H9 (cell line): ENCODE measurements around the gene KBTBD12. TPM values are rescaled to one million over a fixed set of nuclear protein-coding genes. Genes with fewer than 3 reads are reported as not detected.

ENCODE experiments used
- DNase-seq: peaks from one replicate; pipeline ENCODE4 v3.0.0-alpha.2; 2017
- H2AFZ ChIP-seq: one replicate; pipeline ENCODE4 v1.6.1; 2013; ENCODE audit warnings: mild to moderate bottlenecking, low read length, control low read depth, moderate library complexity
- H2AK5ac ChIP-seq: 2 replicates; pipeline ENCODE4 v1.6.1; 2013; ENCODE audit warnings: low read length, control low read depth, mixed read lengths; ENCODE audit not compliant: insufficient read length
- H2BK120ac ChIP-seq: one replicate; pipeline ENCODE4 v1.6.1; 2013; ENCODE audit warnings: low read depth, mild to moderate bottlenecking, low read length, control low read depth, inconsistent platforms; ENCODE audit not compliant: poor library complexity, severe bottlenecking
- H2BK12ac ChIP-seq: 2 replicates; pipeline ENCODE4 v1.6.1; 2013; ENCODE audit warnings: low read length, control low read depth, mixed read lengths, low read depth; ENCODE audit not compliant: insufficient read length
- H2BK15ac ChIP-seq: 2 replicates; pipeline ENCODE4 v1.6.1; 2013; ENCODE audit warnings: low read depth, low read length, control low read depth
- H2BK20ac ChIP-seq: one replicate; pipeline ENCODE4 v1.6.1; 2013; ENCODE audit warnings: low read depth, mild to moderate bottlenecking, low read length, control low read depth, inconsistent platforms; ENCODE audit not compliant: poor library complexity, severe bottlenecking
- H2BK5ac ChIP-seq: 2 replicates; pipeline ENCODE4 v1.6.1; 2013; ENCODE audit warnings: low read length, control low read depth, mixed read lengths; ENCODE audit not compliant: insufficient read length
- H3K14ac ChIP-seq: 2 replicates; pipeline ENCODE4 v1.6.1; 2013; ENCODE audit warnings: low read length, control low read depth; ENCODE audit not compliant: insufficient read depth
- H3K18ac ChIP-seq: 2 replicates; pipeline ENCODE4 v1.6.1; 2013; ENCODE audit warnings: low read depth, mild to moderate bottlenecking, mixed read lengths, low read length, control low read depth; ENCODE audit not compliant: insufficient read length
- H3K23ac ChIP-seq: 2 replicates; pipeline ENCODE4 v1.6.1; 2013; ENCODE audit warnings: low read length, control low read depth, mixed read lengths, low read depth; ENCODE audit not compliant: insufficient read length
- H3K23me2 ChIP-seq: 2 replicates; pipeline ENCODE4 v1.6.1; 2013; ENCODE audit warnings: low read depth, mild to moderate bottlenecking, mixed read lengths, low read length, control low read depth; ENCODE audit not compliant: insufficient read length, poor library complexity, severe bottlenecking
- H3K27ac ChIP-seq: 2 replicates; pipeline ENCODE4 v1.5.1; 2013; ENCODE audit warnings: low read length, control low read depth, mixed read lengths, low read depth; ENCODE audit not compliant: insufficient read length
- H3K27me3 ChIP-seq: 2 replicates; pipeline ENCODE4 v1.6.1; 2013; ENCODE audit warnings: low read length, control low read depth, inconsistent platforms; ENCODE audit not compliant: insufficient read depth
- H3K4ac ChIP-seq: 2 replicates; pipeline ENCODE4 v1.6.1; 2013; ENCODE audit warnings: low read depth, mild to moderate bottlenecking, control low read depth, inconsistent platforms, low read length, moderate library complexity
- H3K4me1 ChIP-seq: 2 replicates; pipeline ENCODE4 v1.6.1; 2013; ENCODE audit warnings: low read length, control low read depth, inconsistent platforms; ENCODE audit not compliant: insufficient read depth
- H3K4me2 ChIP-seq: 2 replicates; pipeline ENCODE4 v1.6.1; 2013; ENCODE audit warnings: low read length, control low read depth, mixed read lengths; ENCODE audit not compliant: insufficient read length, insufficient read depth
- H3K56ac ChIP-seq: 2 replicates; pipeline ENCODE4 v1.6.1; 2013; ENCODE audit warnings: low read depth, mild to moderate bottlenecking, mixed read lengths, low read length, control low read depth; ENCODE audit not compliant: insufficient read length
- H3K79me1 ChIP-seq: 2 replicates; pipeline ENCODE4 v1.6.1; 2013; ENCODE audit warnings: low read depth, mild to moderate bottlenecking, moderate library complexity, low read length, control low read depth, inconsistent platforms; ENCODE audit not compliant: insufficient read depth, poor library complexity, severe bottlenecking
- H3K79me2 ChIP-seq: 2 replicates; pipeline ENCODE4 v1.6.1; 2013; ENCODE audit warnings: low read length, control low read depth, inconsistent platforms; ENCODE audit not compliant: insufficient read depth
- H3K9ac ChIP-seq: 2 replicates; pipeline ENCODE4 v1.6.1; 2013; ENCODE audit warnings: low read length, control low read depth, mixed read lengths; ENCODE audit not compliant: insufficient read length; ENCODE audit errors: extremely low read depth
- H3K9me3 ChIP-seq: one replicate; pipeline ENCODE4 v1.6.1; 2013; ENCODE audit warnings: low read depth, low read length, inconsistent platforms; ENCODE audit not compliant: control insufficient read depth
- H3T11ph ChIP-seq: one replicate; pipeline ENCODE4 v1.6.1; 2013; ENCODE audit warnings: mild to moderate bottlenecking, low read length, control low read depth, inconsistent platforms
- H4K20me1 ChIP-seq: one replicate; pipeline ENCODE4 v1.6.1; 2013; ENCODE audit not compliant: control insufficient read depth, insufficient read length, insufficient read depth
- H4K5ac ChIP-seq: 2 replicates; pipeline ENCODE4 v1.6.1; 2013; ENCODE audit warnings: low read depth, mild to moderate bottlenecking, mixed read lengths, low read length, control low read depth; ENCODE audit not compliant: insufficient read length
- H4K8ac ChIP-seq: replicated peaks from 2 replicates; pipeline ENCODE4 v1.6.1; 2013; ENCODE audit warnings: low read length, control low read depth, mixed read lengths, low read depth; ENCODE audit not compliant: insufficient read length
- H4K91ac ChIP-seq: 2 replicates; pipeline ENCODE4 v1.6.1; 2013; ENCODE audit warnings: low read depth, mild to moderate bottlenecking, moderate library complexity, mixed read lengths, low read length, control low read depth; ENCODE audit not compliant: insufficient read length
- H3K27ac Mint-ChIP-seq, 3 experiments: 2 replicates in 2 of 3; 3 replicates in 1 of 3; pipeline ENCODE4 v1.8.0; 2020 to 2021; ENCODE audit warnings: mixed read lengths in 3 of 3, mild to moderate bottlenecking in 1 of 3, moderate library complexity in 1 of 3
- H3K27me3 Mint-ChIP-seq: 2 replicates; pipeline ENCODE4 v1.8.0; 2021; ENCODE audit warnings: low read depth, mild to moderate bottlenecking, moderate library complexity, mixed read lengths
- H3K36me3 Mint-ChIP-seq, 3 experiments: 2 replicates in 2 of 3; 3 replicates in 1 of 3; pipeline ENCODE4 v1.8.0; 2020 to 2021; ENCODE audit warnings: low read depth in 3 of 3, mixed read lengths in 3 of 3; ENCODE audit not compliant: insufficient read depth in 1 of 3
- H3K4me1 Mint-ChIP-seq, 2 experiments: 2 replicates each; pipeline ENCODE4 v1.8.0; 2020; ENCODE audit warnings: mixed read lengths in 2 of 2
- H3K4me3 Mint-ChIP-seq, 2 experiments: 2 replicates in 1 of 2; 3 replicates in 1 of 2; pipeline ENCODE4 v1.8.0; 2020 to 2021; ENCODE audit warnings: mild to moderate bottlenecking in 2 of 2, mixed read lengths in 2 of 2, moderate library complexity in 1 of 2
- H3K9me3 Mint-ChIP-seq, 2 experiments: 2 replicates in 1 of 2; 3 replicates in 1 of 2; pipeline ENCODE4 v1.8.0; 2020; ENCODE audit warnings: mild to moderate bottlenecking in 2 of 2, mixed read lengths in 2 of 2, moderate library complexity in 1 of 2
- CTCF ChIP-seq: fragments of 200-600 bp; sonication (generic); conservative IDR thresholded peaks from 3 replicates; pipeline ENCODE4 v1.8.0; 2021; ENCODE audit warnings: antibody characterized with exemption, mild to moderate bottlenecking
- total RNA-seq: library from RNA; stranded (reverse); gene quantifications from 2 replicates; pipeline ENCODE4 v1.2.1, GENCODE V29; 2021

Gene KBTBD12
- total RNA-seq, 1 experiment from 2014 or later, result not detected

GRCh38 chr3:127981097-127981496 lies 66.1 kb downstream of the KBTBD12 start:
- Histone ChIP-seq H3K79me2 (no peaks in the 10 kb centered on the region), H2BK12ac (no peak overlapping the region), H2BK20ac (no peak overlapping the region), H3K9ac (no peak overlapping the region), H3K9me3 (no peaks in the 10 kb centered on the region), H3K4ac (no peak overlapping the region), H3K56ac (no peak overlapping the region), H3K27ac (no peak overlapping the region), H3K23me2 (no peaks in the 10 kb centered on the region), H3T11ph (no peak overlapping the region), H2BK120ac (no peak overlapping the region), H3K4me1 (no peaks in the 10 kb centered on the region), H2AK5ac (no peak overlapping the region), H4K20me1 (no peaks in the 10 kb centered on the region), H3K79me1 (no peaks in the 10 kb centered on the region), H2AFZ (no peak overlapping the region), H3K23ac (no peak overlapping the region), H4K91ac (no peak overlapping the region), H3K18ac (no peak overlapping the region), H3K14ac (no peak overlapping the region), H4K8ac (no peak overlapping the region), H3K4me2 (no peak overlapping the region), H2BK5ac (no peak overlapping the region), H3K27me3 (no peaks in the 10 kb centered on the region), H2BK15ac (no peak overlapping the region), H4K5ac (no peak overlapping the region)
- H3K4me1 Mint-ChIP-seq, result 0 out of 4 replicates have a peak, but pooled peaks cover 0 to 4% of the 10 kb centered on the region in 2 experiments
- H3K36me3 Mint-ChIP-seq, result no peaks in the 10 kb centered on the region
- peaks cover 2 to 3% of the 10 kb centered on the region in 2 experiments; a peak in 4 of 5 replicates for H3K9me3 Mint-ChIP-seq
- no peak overlapping the region for H3K27ac Mint-ChIP-seq
- peaks cover 30% of the 10 kb centered on the region for H3K27me3 Mint-ChIP-seq
- no peak for TF ChIP-seq CTCF
- DNase-seq, result no peak
- no peak overlapping the region for H3K4me3 Mint-ChIP-seq
